Mesothelial cell of epicardium (in vitro differentiated cells): ENCODE results near the gene RAB11FIP2. TPM values are rescaled to one million over a fixed set of nuclear protein-coding genes. Genes with fewer than 3 reads are reported as not detected.
A peak's percentile ranks its signal among the peaks of the same experiment; 100 is the strongest.

Experiments used
- DNase-seq, 2 experiments: peaks; one replicate each; pipeline ENCODE4 v3.0.0; 2021; ENCODE audit warnings: low spot score in 2 of 2; ENCODE audit not compliant: unreplicated experiment in 2 of 2
- H3K27ac Mint-ChIP-seq: 2 replicates; pipeline ENCODE4 v1.8.0; 2021; ENCODE audit warnings: mixed read lengths
- H3K27me3 Mint-ChIP-seq: 2 replicates; pipeline ENCODE4 v1.8.0; 2021; ENCODE audit warnings: low read depth, mixed read lengths
- H3K36me3 Mint-ChIP-seq: 2 replicates; pipeline ENCODE4 v1.8.0; 2021; ENCODE audit warnings: mixed read lengths
- H3K4me1 Mint-ChIP-seq: 2 replicates; pipeline ENCODE4 v1.8.0; 2021; ENCODE audit warnings: mixed read lengths
- H3K4me3 Mint-ChIP-seq: 2 replicates; pipeline ENCODE4 v1.8.0; 2021; ENCODE audit warnings: mild to moderate bottlenecking, moderate library complexity, mixed read lengths
- H3K9me3 Mint-ChIP-seq: 2 replicates; pipeline ENCODE4 v1.8.0; 2021; ENCODE audit warnings: mixed read lengths
- total RNA-seq: library from RNA; stranded (reverse); gene quantifications from 3 replicates; pipeline ENCODE4 v1.2.1, GENCODE V29; 2021
- TF ChIP-seq, protein P1 (sequence below): fragments of 200-600 bp; sonication (generic); IDR thresholded peaks from one replicate; pipeline ENCODE4 v1.5.0; 2021; ENCODE audit warnings: antibody characterized with exemption; ENCODE audit not compliant: unreplicated experiment

Gene RAB11FIP2
- total RNA-seq, 1 donor from 2014 or later, result 31.8 TPM

DNA sequence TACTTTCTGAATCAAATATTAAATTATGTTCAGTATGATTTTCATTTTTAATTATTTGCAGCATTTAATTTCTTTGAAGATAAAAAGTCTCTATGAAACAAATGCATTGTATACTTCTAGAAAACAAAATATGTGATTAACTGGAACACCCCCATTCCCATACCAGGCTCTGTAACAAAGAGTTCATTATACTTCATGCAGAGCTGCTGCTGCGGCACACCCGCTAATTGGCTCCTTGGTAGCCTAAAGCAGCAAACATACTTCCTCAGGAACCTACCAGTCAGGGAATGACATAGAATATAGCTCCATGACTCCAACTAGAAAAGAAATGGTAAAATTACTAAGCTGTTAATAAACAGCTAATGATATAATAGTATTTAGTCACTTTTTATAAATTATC, 19.3 kb downstream of the RAB11FIP2 start:
- Mint-ChIP-seq H3K4me3 (no peak overlapping the region), H3K27me3 (no peaks in the 10 kb centered on the region), H3K9me3 (no peaks in the 10 kb centered on the region), H3K36me3 (no peaks in the 10 kb centered on the region), H3K4me1 (no peaks in the 10 kb centered on the region), H3K27ac (no peak overlapping the region)
- TF ChIP-seq, protein P1, sequence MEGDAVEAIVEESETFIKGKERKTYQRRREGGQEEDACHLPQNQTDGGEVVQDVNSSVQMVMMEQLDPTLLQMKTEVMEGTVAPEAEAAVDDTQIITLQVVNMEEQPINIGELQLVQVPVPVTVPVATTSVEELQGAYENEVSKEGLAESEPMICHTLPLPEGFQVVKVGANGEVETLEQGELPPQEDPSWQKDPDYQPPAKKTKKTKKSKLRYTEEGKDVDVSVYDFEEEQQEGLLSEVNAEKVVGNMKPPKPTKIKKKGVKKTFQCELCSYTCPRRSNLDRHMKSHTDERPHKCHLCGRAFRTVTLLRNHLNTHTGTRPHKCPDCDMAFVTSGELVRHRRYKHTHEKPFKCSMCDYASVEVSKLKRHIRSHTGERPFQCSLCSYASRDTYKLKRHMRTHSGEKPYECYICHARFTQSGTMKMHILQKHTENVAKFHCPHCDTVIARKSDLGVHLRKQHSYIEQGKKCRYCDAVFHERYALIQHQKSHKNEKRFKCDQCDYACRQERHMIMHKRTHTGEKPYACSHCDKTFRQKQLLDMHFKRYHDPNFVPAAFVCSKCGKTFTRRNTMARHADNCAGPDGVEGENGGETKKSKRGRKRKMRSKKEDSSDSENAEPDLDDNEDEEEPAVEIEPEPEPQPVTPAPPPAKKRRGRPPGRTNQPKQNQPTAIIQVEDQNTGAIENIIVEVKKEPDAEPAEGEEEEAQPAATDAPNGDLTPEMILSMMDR, result no peak
- DNase-seq, result no peak

DNA sequence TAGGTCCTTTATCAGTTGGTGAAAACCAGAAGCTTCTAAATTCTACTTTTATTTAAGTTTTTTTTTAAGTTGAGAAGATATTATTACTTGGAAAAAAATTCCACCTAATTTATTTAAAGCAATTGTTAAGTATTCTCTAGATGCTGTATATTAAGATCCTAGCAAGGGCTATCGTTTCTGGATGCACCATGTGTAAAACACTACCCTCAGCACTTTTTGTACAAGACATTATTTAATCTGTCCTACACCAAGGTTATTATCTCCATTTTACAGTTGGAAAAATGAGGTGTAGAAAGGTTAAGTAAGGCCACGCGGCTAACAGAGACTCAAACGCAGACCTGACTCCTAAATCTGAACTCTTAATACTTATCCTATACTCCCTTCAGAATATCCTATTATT, 19.8 kb downstream of the RAB11FIP2 start:
- Mint-ChIP-seq H3K4me3 (no peak overlapping the region), H3K9me3 (no peaks in the 10 kb centered on the region), H3K36me3 (no peaks in the 10 kb centered on the region), H3K27me3 (no peaks in the 10 kb centered on the region), H3K27ac (no peak overlapping the region), H3K4me1 (no peaks in the 10 kb centered on the region)
- no peak for DNase-seq
- TF ChIP-seq, protein P1, result no peak

DNA sequence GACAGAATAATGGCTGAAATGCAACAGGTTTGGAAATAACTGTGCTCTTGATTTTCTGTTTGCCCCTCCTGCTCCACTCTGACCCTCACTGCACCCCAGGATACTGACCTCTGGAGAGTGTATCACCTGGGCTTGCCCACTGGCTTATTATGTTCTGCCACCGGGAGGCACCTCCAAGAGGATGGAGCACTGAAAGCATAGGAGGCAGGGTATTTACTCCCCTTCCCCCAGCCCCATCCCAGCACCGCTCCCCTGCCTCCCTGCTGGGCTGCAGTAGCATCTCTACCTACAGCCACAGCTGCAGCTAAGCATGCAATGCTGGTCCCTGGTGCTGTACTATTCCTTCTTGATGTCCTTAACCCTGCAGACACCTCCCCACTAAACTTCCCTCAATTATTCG, 26.4 kb downstream of the RAB11FIP2 start:
- H3K4me3 Mint-ChIP-seq, result no peak overlapping the region

DNA sequence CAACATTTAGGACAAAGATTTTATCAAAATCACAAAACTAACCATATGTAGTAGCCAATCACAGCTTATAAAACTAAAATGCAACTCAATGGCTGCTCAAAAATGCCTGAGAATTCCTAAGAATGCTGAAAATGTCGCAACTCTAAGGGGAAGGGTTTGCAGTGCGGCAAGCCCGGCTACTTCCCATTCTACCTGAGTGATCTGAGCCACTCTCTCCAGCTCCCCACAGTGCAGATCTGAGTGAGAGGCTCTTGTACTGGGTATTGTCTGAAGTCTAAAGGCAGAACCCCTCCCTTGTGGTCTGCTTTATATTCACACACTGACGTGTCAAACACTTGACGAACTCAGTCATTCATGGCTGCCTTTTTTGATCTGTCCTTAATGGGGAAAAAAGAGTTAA, 28.9 kb downstream of the RAB11FIP2 start:
- Mint-ChIP-seq H3K27me3 (no peaks in the 10 kb centered on the region), H3K27ac (peak overlapping the region; percentile 81), H3K9me3 (no peaks in the 10 kb centered on the region), H3K36me3 (peaks cover 3% of the 10 kb centered on the region), H3K4me3 (peak overlapping the region; percentile 2), H3K4me1 (peaks cover 14% of the 10 kb centered on the region)
- no peak for DNase-seq
- TF ChIP-seq, protein P1, result no peak

More for the DNA sequence above, 26.4 kb downstream of the RAB11FIP2 start:
- Mint-ChIP-seq H3K27ac (no peak overlapping the region), H3K36me3 (no peaks in the 10 kb centered on the region), H3K4me1 (peaks cover 14% of the 10 kb centered on the region), H3K27me3 (no peaks in the 10 kb centered on the region), H3K9me3 (no peaks in the 10 kb centered on the region)
- TF ChIP-seq, protein P1, result no peak
- no peak for DNase-seq

DNA sequence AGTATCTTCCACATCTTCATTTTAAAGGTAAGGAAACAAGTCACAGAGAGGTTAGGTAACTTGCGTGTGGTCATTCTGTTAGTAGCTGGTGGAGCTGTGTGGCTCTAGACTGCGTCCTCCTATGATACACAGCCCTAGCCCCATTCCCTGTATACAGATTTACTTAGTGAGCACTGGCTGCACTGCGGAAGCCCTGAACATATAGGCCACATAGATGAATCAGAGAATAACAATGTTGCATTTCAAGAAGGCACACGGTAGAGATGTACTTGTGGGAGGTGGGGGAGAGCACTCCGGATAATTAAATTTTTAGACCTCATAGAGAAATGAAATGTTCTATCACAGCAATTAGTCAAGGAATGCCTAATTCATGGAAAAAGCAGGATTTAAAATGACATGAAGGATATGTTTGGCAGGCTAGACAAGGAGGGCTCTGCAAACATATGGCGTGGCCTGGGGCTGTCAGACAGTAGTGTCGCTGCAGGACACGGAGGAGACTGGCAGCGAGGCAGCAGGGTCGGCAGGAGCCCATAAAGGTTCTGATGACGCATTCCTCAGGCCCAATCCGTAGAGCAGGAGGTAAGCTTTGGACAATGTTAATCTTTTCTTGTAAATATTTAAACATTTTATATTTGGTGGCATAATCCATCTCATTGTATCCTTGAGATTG, 29.5 kb downstream of the RAB11FIP2 start:
- no peak for DNase-seq
- TF ChIP-seq, protein P1, result no peak
- Mint-ChIP-seq H3K9me3 (no peaks in the 10 kb centered on the region), H3K27ac (peak overlapping the region; percentile 81), H3K36me3 (peaks cover 3% of the 10 kb centered on the region), H3K4me3 (no peak overlapping the region), H3K4me1 (peaks cover 14% of the 10 kb centered on the region), H3K27me3 (no peaks in the 10 kb centered on the region)
